GM08714 (cell line): ENCODE results near the gene FAM53B.

Experiments
- H3K4me3 ChIP-seq: fragments of 200-500 bp; sonication (Bioruptor generic); 2 replicates; pipeline ENCODE4 v1.5.1; 2014; ENCODE audit warnings: mild to moderate bottlenecking, low read length, inconsistent platforms
- ZNF274 ChIP-seq: IDR thresholded peaks from 2 replicates; pipeline ENCODE4 v1.6.1; 2012; ENCODE audit warnings: mild to moderate bottlenecking, low read depth, low read length

The FAM53B gene

GRCh38 chr10:124574456-124575070 is 169.6 kb downstream of the FAM53B start:
- TF ChIP-seq ZNF274, result no peak
- no peak overlapping the region for H3K4me3 ChIP-seq

- TF ChIP-seq ZNF274, result no peak
- H3K4me3 ChIP-seq, result no peak overlapping the region
Measured at GRCh38 chr10:124573726-124574455, 170.3 kb downstream of the FAM53B start.

GRCh38 chr10:124572751-124573150 is 171.4 kb downstream of the FAM53B start:
- TF ChIP-seq ZNF274, result no peak
- no peak overlapping the region for H3K4me3 ChIP-seq

- TF ChIP-seq ZNF274, result no peak
- H3K4me3 ChIP-seq, result no peak overlapping the region
Measured at GRCh38 chr10:124570646-124571045, 173.5 kb downstream of the FAM53B start.

GRCh38 chr10:124569623-124570470 is 174.3 kb downstream of the FAM53B start:
- H3K4me3 ChIP-seq, result no peak overlapping the region
- no peak for TF ChIP-seq ZNF274
